A549 (cell line): ENCODE data around the gene DLGAP1.

Experiments used
- BCL3 ChIP-seq: fragments of >200 bp; sonication (Bioruptor Twin); formaldehyde crosslinking; IDR thresholded peaks from 3 replicates; pipeline ENCODE4 v1.6.1; 2016
- MYC ChIP-seq: IDR thresholded peaks from 2 replicates; pipeline ENCODE4 v1.6.1; 2012; ENCODE audit warnings: mild to moderate bottlenecking, inconsistent platforms, low read length, improper control_type of control experiment, borderline replicate concordance
- POLR2A ChIP-seq: IDR thresholded peaks from 2 replicates; pipeline ENCODE4 v1.6.1; 2012; ENCODE audit warnings: mild to moderate bottlenecking, low read length
- POLR2AphosphoS2 ChIP-seq: conservative IDR thresholded peaks from 2 replicates; pipeline ENCODE4 v1.6.1; 2012; ENCODE audit warnings: low read length, improper control_type of control experiment, inconsistent platforms
- SREBF2 ChIP-seq: fragments of 450-650 bp; IDR thresholded peaks from 2 replicates; pipeline ENCODE4 v1.6.1; 2014; ENCODE audit warnings: mild to moderate bottlenecking, moderate library complexity
- TF ChIP-seq, protein P1 (sequence below): fragments of >200 bp; sonication (Bioruptor Twin); formaldehyde crosslinking; IDR thresholded peaks from 3 replicates; pipeline ENCODE4 v1.5.1; 2016

- TF ChIP-seq POLR2A (no peak), POLR2AphosphoS2 (no peak), MYC (no peak), SREBF2 (no peak), BCL3 (no peak)
- TF ChIP-seq, protein P1, sequence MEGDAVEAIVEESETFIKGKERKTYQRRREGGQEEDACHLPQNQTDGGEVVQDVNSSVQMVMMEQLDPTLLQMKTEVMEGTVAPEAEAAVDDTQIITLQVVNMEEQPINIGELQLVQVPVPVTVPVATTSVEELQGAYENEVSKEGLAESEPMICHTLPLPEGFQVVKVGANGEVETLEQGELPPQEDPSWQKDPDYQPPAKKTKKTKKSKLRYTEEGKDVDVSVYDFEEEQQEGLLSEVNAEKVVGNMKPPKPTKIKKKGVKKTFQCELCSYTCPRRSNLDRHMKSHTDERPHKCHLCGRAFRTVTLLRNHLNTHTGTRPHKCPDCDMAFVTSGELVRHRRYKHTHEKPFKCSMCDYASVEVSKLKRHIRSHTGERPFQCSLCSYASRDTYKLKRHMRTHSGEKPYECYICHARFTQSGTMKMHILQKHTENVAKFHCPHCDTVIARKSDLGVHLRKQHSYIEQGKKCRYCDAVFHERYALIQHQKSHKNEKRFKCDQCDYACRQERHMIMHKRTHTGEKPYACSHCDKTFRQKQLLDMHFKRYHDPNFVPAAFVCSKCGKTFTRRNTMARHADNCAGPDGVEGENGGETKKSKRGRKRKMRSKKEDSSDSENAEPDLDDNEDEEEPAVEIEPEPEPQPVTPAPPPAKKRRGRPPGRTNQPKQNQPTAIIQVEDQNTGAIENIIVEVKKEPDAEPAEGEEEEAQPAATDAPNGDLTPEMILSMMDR, result no peak
These were observed 470.1 kb downstream of the DLGAP1 start for GRCh38 chr18:3985020-3985419.
